Activated T-helper 1 cell treated with anti-CD3 and anti-CD28 coated beads, Interleukin-12 subunit alpha, Interleukin-12 subunit beta, Interleukin-2, Interleukin-4 antibody, amounts not matched to agents 30 ng/mL and 10 ng/mL and 1 ng/mL, durations not matched to agents 14 hours and 24 hours and 36 hours (primary cell): ENCODE measurements around the gene UTF1. TPM values are rescaled to one million over a fixed set of nuclear protein-coding genes. Genes with fewer than 3 reads are reported as not detected.

ENCODE experiments used
- DNase-seq: peaks from one replicate; pipeline ENCODE4 v3.0.0; 2021; ENCODE audit warnings: low spot score
- H3K27ac Mint-ChIP-seq: one replicate; pipeline ENCODE4 v1.8.0; 2021; ENCODE audit warnings: mild to moderate bottlenecking, mixed read lengths
- H3K27me3 Mint-ChIP-seq: one replicate; pipeline ENCODE4 v1.8.0; 2022; ENCODE audit warnings: mild to moderate bottlenecking, moderate library complexity, mixed read lengths; ENCODE audit not compliant: insufficient read depth
- H3K36me3 Mint-ChIP-seq: one replicate; pipeline ENCODE4 v1.8.0; 2021; ENCODE audit warnings: low read depth, mixed read lengths
- H3K4me1 Mint-ChIP-seq: one replicate; pipeline ENCODE4 v1.8.0; 2021; ENCODE audit warnings: low read depth, mixed read lengths
- H3K4me3 Mint-ChIP-seq: one replicate; pipeline ENCODE4 v1.8.0; 2021; ENCODE audit warnings: mild to moderate bottlenecking, moderate library complexity, mixed read lengths
- H3K9me3 Mint-ChIP-seq: one replicate; pipeline ENCODE4 v1.8.0; 2021; ENCODE audit warnings: mixed read lengths
- intact Hi-C: fragments of 100-400 bp; cut with micrococcal nuclease; formaldehyde crosslinking; loops from one replicate; pipeline ENCODE4 v1.15.1; 2024
- total RNA-seq: library from RNA; stranded (reverse); gene quantifications from 2 replicates; pipeline ENCODE4 v1.2.3, GENCODE V29; 2022

The UTF1 gene
- total RNA-seq, 1 donor from 2014 or later, result not detected

DNA sequence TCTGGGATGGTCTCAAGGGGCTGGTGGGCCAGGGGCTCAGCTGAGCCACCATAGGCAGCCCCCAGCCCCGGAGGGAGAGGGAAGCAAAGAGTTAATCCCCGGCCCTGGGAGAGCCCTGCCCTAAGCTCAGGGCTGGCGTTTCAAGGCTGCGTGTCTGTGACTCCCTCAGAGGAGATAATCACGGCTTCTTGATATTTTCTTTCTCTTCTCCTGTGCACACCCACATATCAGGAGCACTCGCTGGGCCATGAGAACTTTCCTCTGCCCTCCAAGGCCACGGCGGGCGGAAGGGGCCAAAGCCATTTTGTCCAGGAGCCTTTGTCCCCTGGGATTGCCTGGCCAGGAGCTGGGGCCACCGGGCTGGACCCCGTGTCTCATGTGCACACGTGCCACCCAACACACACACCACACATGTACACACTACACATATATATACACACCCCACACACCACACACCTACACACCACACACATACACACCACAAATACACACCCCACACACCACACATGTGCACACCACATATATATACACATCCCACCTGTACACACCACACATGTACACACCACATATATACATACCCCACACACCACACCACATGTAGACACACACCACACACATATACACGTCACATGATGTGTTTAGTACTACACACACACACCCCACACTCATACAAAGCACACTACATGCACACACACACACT, 24.6 kb downstream of the UTF1 start:
- H3K4me3 Mint-ChIP-seq, result no peak overlapping the region
- no peak overlapping the region for H3K27ac Mint-ChIP-seq
- H3K9me3 Mint-ChIP-seq, result no peaks in the 10 kb centered on the region
- H3K27me3 Mint-ChIP-seq, result peaks cover 8% of the 10 kb centered on the region
- DNase-seq, result no peak
- H3K36me3 Mint-ChIP-seq, result no peaks in the 10 kb centered on the region
- H3K4me1 Mint-ChIP-seq, result peaks cover 7% of the 10 kb centered on the region
- intact Hi-C loops, result no loop called here

DNA sequence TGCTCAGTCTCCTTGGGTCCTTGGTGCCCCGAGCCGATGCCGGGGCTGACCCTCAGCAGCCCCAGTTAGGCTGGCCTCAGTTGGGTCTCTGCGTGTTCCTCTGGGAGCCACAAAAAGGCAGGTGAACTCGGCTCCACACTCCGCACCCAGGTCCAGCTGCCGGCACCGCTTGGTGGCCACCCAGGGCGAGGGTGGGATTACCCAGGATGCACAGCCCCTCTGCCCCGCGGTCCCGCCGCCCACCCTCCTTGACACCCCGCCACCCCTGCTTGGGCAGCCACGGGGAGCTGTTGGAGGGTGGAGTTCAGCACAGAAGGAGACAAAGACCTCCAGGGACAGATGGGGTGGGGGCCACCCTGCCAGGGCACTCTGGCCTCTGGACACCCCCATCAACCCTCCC, 25.3 kb downstream of the UTF1 start:
- Mint-ChIP-seq H3K36me3 (no peaks in the 10 kb centered on the region), H3K4me3 (no peak overlapping the region), H3K27ac (no peak overlapping the region), H3K4me1 (peaks cover 12% of the 10 kb centered on the region), H3K27me3 (peaks cover 7% of the 10 kb centered on the region), H3K9me3 (no peaks in the 10 kb centered on the region)
- no peak for DNase-seq
- intact Hi-C loops, result no loop called here

DNA sequence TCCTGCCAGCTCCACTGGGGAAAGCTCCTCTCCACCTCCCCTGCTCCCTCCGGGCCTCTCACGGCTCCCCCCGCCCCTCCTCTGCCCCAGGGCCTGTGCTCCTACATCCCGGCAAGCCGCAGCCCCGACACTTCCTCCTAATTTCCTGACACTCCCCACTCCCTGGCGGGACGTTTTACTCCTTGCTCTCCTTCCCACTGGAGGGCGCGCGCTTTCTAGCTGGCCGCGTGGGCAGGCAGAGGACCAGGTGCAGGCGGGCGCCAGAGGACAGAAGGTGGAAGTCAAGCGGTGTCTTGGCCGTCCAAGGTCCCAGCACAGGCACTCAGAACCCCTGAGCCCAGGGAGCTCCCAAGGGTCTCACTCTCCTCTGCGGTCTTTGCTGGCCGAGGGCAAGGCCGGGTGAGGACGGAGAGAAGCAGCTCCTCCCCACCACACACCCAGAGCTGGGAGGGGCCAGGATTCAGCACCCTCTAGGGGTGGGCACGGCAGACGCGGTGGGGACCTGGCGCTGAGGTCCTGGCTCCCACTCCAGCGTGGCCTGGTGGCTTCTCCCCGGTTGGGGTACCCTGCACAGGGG, 27.6 kb downstream of the UTF1 start:
- Mint-ChIP-seq H3K9me3 (no peaks in the 10 kb centered on the region), H3K4me1 (peaks cover 24% of the 10 kb centered on the region), H3K36me3 (no peaks in the 10 kb centered on the region), H3K4me3 (peak overlapping the region; percentile 47), H3K27me3 (peaks cover 5% of the 10 kb centered on the region), H3K27ac (peak overlapping the region; percentile 68)
- intact Hi-C loops, result no loop called here
- DNase-seq, result no peak

DNA sequence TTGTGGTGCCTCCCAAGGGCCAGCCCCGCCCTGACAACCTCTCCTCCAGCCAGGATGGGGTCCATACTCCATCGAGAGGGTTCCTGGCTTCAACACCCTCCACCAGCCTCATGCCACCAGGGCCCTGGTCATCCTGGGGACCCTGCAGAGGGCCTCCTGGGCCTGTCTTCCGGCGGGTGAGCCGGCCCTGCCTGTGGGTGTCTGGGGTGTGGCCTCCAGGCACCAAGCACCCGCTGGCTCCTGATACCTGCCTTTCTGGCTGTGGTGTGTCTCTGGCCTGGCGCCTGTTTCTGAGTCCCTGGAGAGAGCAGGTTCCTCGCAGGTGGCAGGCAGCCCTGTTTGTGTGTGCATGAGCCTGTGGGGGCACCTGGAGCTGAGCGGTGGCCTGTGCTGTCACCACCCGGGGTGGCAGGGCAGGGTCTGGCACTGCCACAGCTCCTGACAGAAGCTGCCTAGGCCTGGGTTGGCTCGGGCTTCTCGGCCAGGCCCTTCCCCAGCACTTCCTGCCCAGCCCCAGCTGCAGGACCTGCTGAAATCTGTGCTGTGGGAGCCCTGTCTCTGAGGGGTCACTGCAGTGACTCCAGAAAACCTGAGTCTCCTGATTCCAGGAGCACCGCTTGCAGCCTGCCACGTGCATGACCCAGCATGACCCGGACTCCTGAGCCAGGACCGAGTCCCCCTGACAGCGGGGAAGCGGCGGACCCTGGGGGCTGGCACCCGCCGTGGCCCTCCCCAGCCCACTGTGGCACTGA, 28.2 kb downstream of the UTF1 start:
- Mint-ChIP-seq H3K4me3 (peak overlapping the region; percentile 11), H3K9me3 (no peaks in the 10 kb centered on the region), H3K27ac (peak overlapping the region; percentile 67), H3K36me3 (peaks cover 1% of the 10 kb centered on the region), H3K4me1 (peaks cover 31% of the 10 kb centered on the region), H3K27me3 (peaks cover 5% of the 10 kb centered on the region)
- intact Hi-C loops, result no loop called here
- DNase-seq, result no peak

DNA sequence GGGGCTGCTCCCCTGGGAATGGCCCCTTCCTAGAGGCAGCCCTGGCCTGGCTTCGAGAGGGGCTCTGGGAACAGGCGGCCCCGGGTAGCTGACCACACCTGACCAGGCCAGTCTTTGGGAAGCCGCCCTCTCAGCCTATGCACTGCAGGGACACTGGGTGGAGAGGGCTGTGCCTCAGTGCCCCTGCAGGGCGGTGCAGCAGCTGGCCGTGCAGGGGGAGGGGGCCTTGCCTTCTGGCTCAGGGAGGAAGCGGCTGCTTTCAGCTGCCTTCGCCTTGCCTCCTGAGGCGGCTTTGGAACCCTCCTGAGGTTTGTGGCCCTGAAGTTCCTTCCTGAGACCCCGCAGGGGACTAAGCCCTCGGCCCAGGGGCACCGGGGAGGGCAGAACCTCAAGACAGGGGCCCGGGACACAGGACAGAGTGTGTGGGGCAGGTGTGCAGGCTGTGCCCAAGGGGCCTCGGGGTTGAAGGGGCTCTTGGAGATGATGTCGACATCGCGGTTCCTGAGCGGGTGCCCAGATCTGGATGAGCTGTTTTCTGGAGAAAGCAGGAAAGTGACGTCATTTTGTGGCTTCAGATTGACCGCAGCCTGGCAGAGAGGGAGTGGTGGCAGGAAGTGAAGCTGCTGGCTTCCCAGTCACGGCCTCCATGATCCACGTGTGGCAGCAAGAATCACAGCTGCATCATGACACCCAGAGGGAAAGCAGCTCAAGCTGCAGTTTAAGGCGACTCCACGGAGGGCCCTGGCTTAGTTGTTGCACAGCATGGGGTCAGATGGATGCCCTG, 29.0 kb downstream of the UTF1 start:
- peaks cover 38% of the 10 kb centered on the region for H3K4me1 Mint-ChIP-seq
- no peaks in the 10 kb centered on the region for H3K9me3 Mint-ChIP-seq
- peaks cover 3% of the 10 kb centered on the region for H3K36me3 Mint-ChIP-seq
- H3K4me3 Mint-ChIP-seq, result peak overlapping the region; percentile 80
- intact Hi-C loops, result loop anchor here (1.0 kb wide), 4 partner anchors 50 to 297 kb away; partner anchors contain the start of gene MTG1
- H3K27me3 Mint-ChIP-seq, result peaks cover 5% of the 10 kb centered on the region
- H3K27ac Mint-ChIP-seq, result peak overlapping the region; percentile 96
- DNase-seq, result peak; percentile 79

DNA sequence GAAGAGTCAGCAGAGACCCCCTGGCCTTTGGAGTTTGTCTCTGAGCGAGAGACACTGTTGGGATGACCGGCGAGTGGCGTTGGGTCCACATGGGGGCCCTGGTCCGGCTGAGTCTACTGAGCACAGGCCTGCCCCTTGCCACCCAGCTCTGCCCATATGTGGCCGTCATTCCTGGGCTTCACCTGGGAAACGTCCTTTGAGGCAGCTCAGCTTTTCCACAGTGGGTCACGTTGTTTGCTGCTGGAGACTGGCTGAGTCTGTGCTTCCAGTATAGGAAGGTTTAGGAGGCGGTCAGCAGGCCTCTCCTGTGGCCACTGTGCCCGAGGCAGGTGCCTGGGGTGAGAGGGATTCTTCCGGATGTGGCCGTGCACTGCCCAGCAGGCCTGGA, 29.6 kb downstream of the UTF1 start:
- Mint-ChIP-seq H3K36me3 (peaks cover 7% of the 10 kb centered on the region), H3K4me3 (peak overlapping the region; percentile 80), H3K9me3 (no peaks in the 10 kb centered on the region), H3K27ac (peak overlapping the region; percentile 96), H3K4me1 (peaks cover 43% of the 10 kb centered on the region), H3K27me3 (peaks cover 5% of the 10 kb centered on the region)
- DNase-seq, result no peak
- intact Hi-C loops, result loop anchor here (1.0 kb wide), 4 partner anchors 50 to 297 kb away; partner anchors contain the start of gene MTG1

DNA sequence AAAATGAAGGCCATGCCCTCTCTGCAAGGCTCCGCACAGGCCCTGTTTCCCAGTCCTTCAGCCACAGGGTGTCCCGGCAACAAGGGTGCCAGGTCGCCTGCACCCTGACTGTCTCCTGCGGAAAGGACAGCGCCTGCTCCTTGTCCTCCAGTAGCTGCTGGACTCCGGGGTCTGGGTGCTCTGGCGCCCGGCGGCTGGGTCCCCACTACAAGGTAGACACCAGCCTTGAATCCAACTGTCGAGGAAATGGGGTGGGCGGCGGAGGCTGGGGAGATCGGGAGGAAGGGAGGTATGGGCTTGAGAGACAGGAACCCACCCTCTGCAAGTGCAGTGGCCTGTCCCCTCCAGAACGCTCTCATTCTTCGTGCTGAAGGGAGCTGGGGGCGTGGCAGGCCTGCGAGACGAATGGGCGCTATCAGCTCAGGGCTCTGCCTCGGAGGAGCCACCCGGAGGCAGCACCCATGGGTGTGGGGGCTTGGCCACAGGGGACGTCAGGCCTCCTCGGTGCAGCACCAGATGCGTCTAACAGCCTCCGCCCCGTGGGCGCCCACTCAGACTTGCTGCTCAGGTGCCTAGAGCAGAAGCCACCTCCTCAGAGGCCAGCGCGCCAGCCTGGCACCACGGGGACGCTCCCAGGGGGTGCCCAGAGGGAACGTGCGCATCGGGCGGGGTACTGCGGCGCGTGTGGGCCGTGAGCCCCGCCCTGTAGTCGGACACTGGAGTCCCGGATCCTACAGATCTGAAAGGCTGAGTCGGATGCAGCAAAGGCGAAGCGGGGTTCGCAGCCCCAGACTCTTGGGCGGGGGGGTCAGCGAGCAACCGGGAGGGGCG, 31.1 kb downstream of the UTF1 start:
- intact Hi-C loops, result loop anchor here (1.0 to 5.0 kb wide), 2 partner anchors 14 to 116 kb away; partner anchors contain the start of gene PAOX
- no peaks in the 10 kb centered on the region for H3K9me3 Mint-ChIP-seq
- peak overlapping the region; percentile 80 for H3K4me3 Mint-ChIP-seq
- peaks cover 14% of the 10 kb centered on the region for H3K36me3 Mint-ChIP-seq
- peak overlapping the region; percentile 92 for H3K27ac Mint-ChIP-seq
- H3K27me3 Mint-ChIP-seq, result peaks cover 5% of the 10 kb centered on the region
- peak; percentile 46 for DNase-seq
- H3K4me1 Mint-ChIP-seq, result peaks cover 56% of the 10 kb centered on the region

DNA sequence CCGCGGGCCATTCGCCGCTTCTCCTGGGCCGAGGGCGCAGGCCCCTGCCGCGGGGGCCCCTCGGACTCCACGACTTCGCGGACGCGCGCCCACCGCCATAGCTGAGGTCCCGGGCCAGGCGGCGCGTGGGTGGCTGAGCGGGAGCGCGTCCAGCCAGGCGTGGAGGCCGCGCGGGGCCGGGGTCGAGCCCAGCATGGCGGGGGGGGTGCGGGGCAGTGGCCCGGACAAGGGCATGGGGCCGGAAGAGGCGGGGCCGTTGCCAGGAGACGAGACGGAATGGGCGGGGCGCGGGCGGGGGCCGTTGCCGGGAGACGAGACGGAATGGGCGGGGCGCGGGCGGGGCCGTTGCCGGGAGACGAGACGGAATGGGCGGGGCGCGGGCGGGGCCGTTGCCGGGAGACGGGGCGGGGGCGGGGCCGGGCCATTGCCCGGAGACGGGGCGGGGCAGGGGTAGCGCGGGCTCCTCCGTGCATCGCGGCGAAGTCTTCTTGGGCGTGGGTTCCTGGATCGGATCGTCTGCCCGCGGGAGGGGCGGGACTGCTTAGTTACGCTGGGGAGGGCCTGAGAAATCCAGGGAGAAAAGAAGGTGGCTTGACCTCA, 31.8 kb downstream of the UTF1 start:
- H3K9me3 Mint-ChIP-seq, result no peaks in the 10 kb centered on the region
- H3K27me3 Mint-ChIP-seq, result peaks cover 5% of the 10 kb centered on the region
- peak overlapping the region; percentile 65 for H3K4me3 Mint-ChIP-seq
- DNase-seq, result peak; percentile 76
- peak overlapping the region; percentile 48 for H3K27ac Mint-ChIP-seq
- intact Hi-C loops, result loop anchor here (1.0 to 5.0 kb wide), 4 partner anchors 13 to 725 kb away; partner anchors contain the start of genes INPP5A and PAOX
- peaks cover 56% of the 10 kb centered on the region for H3K4me1 Mint-ChIP-seq
- peaks cover 14% of the 10 kb centered on the region for H3K36me3 Mint-ChIP-seq

DNA sequence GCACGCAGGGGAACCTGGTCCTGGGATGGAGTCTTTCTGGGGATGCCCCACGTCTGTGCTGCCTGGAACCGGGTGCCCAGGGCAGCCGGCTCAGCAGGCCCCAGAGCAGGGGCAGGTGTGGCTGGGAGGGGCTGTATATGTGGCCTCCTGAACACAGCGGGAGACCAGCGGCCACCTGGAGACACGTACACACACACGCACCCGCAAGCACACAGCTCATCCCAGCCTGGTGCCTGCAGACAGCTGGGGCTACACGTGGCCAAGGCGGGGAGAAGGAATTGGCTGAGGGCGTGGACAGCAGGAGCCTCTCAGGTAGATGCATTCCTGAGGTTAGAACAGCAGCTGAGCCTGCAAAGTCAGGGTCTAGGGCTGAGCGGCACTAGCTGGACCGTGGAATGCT, 32.7 kb downstream of the UTF1 start:
- H3K27me3 Mint-ChIP-seq, result peaks cover 2% of the 10 kb centered on the region
- peaks cover 14% of the 10 kb centered on the region for H3K36me3 Mint-ChIP-seq
- DNase-seq, result no peak
- peak overlapping the region; percentile 15 for H3K4me3 Mint-ChIP-seq
- H3K27ac Mint-ChIP-seq, result peak overlapping the region; percentile 34
- intact Hi-C loops, result loop anchor here (1.0 to 5.0 kb wide), 3 partner anchors 95 to 725 kb away; partner anchors contain the start of genes INPP5A and PAOX
- H3K9me3 Mint-ChIP-seq, result no peaks in the 10 kb centered on the region
- peaks cover 56% of the 10 kb centered on the region for H3K4me1 Mint-ChIP-seq

DNA sequence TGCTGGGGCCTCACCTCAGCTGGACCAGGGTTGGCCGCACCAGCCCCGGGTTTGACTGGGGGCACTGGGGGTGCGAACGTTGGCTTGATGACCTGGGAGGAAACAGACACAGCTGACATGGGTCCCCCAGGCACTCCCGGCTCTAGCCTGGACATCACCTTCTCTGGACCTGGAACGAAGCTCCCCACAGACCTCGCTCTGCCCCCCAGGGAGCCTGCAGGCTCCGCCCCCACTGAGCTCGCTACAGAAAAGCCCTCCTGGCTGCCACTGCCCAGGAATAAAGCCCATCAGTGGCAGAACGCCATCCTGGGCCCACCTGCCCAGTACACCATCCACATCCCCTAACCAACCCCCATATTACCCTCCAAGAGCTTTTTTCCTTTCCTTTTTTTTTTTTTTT, 33.7 kb downstream of the UTF1 start:
- Mint-ChIP-seq H3K27ac (no peak overlapping the region), H3K9me3 (no peaks in the 10 kb centered on the region), H3K36me3 (peaks cover 14% of the 10 kb centered on the region), H3K27me3 (peaks cover 2% of the 10 kb centered on the region), H3K4me1 (peaks cover 56% of the 10 kb centered on the region), H3K4me3 (peak overlapping the region; percentile 26)
- DNase-seq, result no peak
- intact Hi-C loops, result loop anchor here (5.0 kb wide), 1 partner anchor 114 kb away; the partner anchor contains the start of gene PAOX

DNA sequence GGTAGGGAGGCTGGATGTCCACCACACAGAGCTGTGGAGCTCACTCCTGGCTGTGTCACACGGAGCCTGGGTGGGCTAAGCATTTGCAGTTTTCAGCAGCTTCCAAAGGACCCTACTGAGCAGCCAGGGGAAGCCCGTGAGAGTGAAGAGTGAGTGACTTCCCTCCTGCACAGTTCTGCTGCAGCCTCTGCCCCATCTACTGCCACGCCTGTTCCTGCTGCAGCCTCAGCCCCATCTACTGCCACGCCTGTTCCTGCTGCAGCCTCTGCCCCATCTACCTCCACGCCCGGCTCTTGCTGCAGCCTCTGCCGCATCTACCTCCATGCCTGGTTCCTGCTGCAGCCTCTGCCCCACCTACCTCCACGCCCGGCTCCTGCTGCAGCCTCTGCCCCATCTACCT, 34.4 kb downstream of the UTF1 start:
- Mint-ChIP-seq H3K36me3 (peaks cover 14% of the 10 kb centered on the region), H3K27ac (peak overlapping the region; percentile 48), H3K4me3 (peak overlapping the region; percentile 13), H3K27me3 (no peaks in the 10 kb centered on the region), H3K4me1 (peaks cover 50% of the 10 kb centered on the region), H3K9me3 (no peaks in the 10 kb centered on the region)
- peak; percentile 40 for DNase-seq
- intact Hi-C loops, result loop anchor here (5.0 kb wide), 1 partner anchor 113 kb away; the partner anchor contains the start of gene PAOX
